ENCODE measurements around the gene BTBD1. TPM values are rescaled to one million over a fixed set of nuclear protein-coding genes. Genes with fewer than 3 reads are reported as not detected.
A peak's percentile ranks its signal among the peaks of the same experiment; 100 is the strongest.

Gene BTBD1
- total RNA-seq, 1 donor from 2014 or later, result 37.8 TPM

- H3K36me3 Mint-ChIP-seq (ENCODE audit: low read depth), result peaks cover 6% of the 10 kb centered on the region
- H3K9me3 Mint-ChIP-seq, result peaks cover 5% of the 10 kb centered on the region
- DNase-seq (ENCODE audit: low read depth, low spot score), result no peak
- no peak for TF ChIP-seq CTCF (conservative IDR thresholded peaks at IDR 0.05)
- H3K4me1 Mint-ChIP-seq, result peaks cover 13% of the 10 kb centered on the region
- peak overlapping the region; percentile 54 for H3K4me3 Mint-ChIP-seq
- no peak overlapping the region for H3K27ac Mint-ChIP-seq (ENCODE audit: unreplicated experiment)
- peaks cover 68% of the 10 kb centered on the region for H3K27me3 Mint-ChIP-seq (ENCODE audit: low read depth)
Measured at GRCh38 chr15:83108266-83109219, 41.5 kb upstream of the BTBD1 start.

- no peak for TF ChIP-seq CTCF (conservative IDR thresholded peaks at IDR 0.05)
- Mint-ChIP-seq H3K27ac (ENCODE audit: unreplicated experiment) (no peak overlapping the region), H3K9me3 (peaks cover 5% of the 10 kb centered on the region), H3K36me3 (ENCODE audit: low read depth) (peaks cover 6% of the 10 kb centered on the region), H3K4me3 (peak overlapping the region; percentile 54), H3K4me1 (peaks cover 10% of the 10 kb centered on the region), H3K27me3 (ENCODE audit: low read depth) (peaks cover 68% of the 10 kb centered on the region)
- DNase-seq (ENCODE audit: low read depth, low spot score), result no peak
Measured at GRCh38 chr15:83107841-83108181, 40.8 kb upstream of the BTBD1 start.

- Mint-ChIP-seq H3K4me1 (peaks cover 10% of the 10 kb centered on the region), H3K27me3 (ENCODE audit: low read depth) (peaks cover 69% of the 10 kb centered on the region), H3K36me3 (ENCODE audit: low read depth) (peaks cover 5% of the 10 kb centered on the region), H3K9me3 (peaks cover 5% of the 10 kb centered on the region), H3K4me3 (peak within 1 kb of the TSS; percentile 80), H3K27ac (ENCODE audit: unreplicated experiment) (no peak within 1 kb of the TSS)
- no peak for TF ChIP-seq CTCF (conservative IDR thresholded peaks at IDR 0.05)
- peak; percentile 16 for DNase-seq (ENCODE audit: low read depth, low spot score)
Measured at GRCh38 chr15:83106994-83107840, 40.2 kb upstream of the BTBD1 start, which contains the start of gene TM6SF1. Gene TM6SF1, plus strand, starts transcription at chr15:83107645. Its CDS starts 36 bp downstream, at chr15:83107681.

GRCh38 chr15:83105440-83105839 is 38.4 kb upstream of the BTBD1 start:
- H3K36me3 Mint-ChIP-seq (ENCODE audit: low read depth), result no peaks in the 10 kb centered on the region
- H3K4me1 Mint-ChIP-seq, result peaks cover 10% of the 10 kb centered on the region
- H3K4me3 Mint-ChIP-seq, result peak overlapping the region; percentile 77
- H3K27me3 Mint-ChIP-seq (ENCODE audit: low read depth), result peaks cover 73% of the 10 kb centered on the region
- no peak for TF ChIP-seq CTCF (conservative IDR thresholded peaks at IDR 0.05)
- no peaks in the 10 kb centered on the region for H3K9me3 Mint-ChIP-seq
- no peak for DNase-seq (ENCODE audit: low read depth, low spot score)
- no peak overlapping the region for H3K27ac Mint-ChIP-seq (ENCODE audit: unreplicated experiment)

- TF ChIP-seq CTCF (conservative IDR thresholded peaks at IDR 0.05), result no peak
- peak overlapping the region; percentile 16 for H3K4me3 Mint-ChIP-seq
- no peak for DNase-seq (ENCODE audit: low read depth, low spot score)
- no peaks in the 10 kb centered on the region for H3K36me3 Mint-ChIP-seq (ENCODE audit: low read depth)
- peaks cover 18% of the 10 kb centered on the region for H3K4me1 Mint-ChIP-seq
- H3K27me3 Mint-ChIP-seq (ENCODE audit: low read depth), result peaks cover 70% of the 10 kb centered on the region
- no peak overlapping the region for H3K27ac Mint-ChIP-seq (ENCODE audit: unreplicated experiment)
- no peaks in the 10 kb centered on the region for H3K9me3 Mint-ChIP-seq
Measured at GRCh38 chr15:83104141-83104540, 37.1 kb upstream of the BTBD1 start.
